Ecto neural progenitor cell (in vitro differentiated cells): ENCODE measurements around the gene ADGRD1.
A peak's percentile ranks its signal among the peaks of the same experiment; 100 is the strongest.

Experiments used
- DNase-seq: peaks from one replicate; pipeline ENCODE4 v3.0.0-alpha.2; 2018; ENCODE audit warnings: low spot score

The ADGRD1 gene

DNA sequence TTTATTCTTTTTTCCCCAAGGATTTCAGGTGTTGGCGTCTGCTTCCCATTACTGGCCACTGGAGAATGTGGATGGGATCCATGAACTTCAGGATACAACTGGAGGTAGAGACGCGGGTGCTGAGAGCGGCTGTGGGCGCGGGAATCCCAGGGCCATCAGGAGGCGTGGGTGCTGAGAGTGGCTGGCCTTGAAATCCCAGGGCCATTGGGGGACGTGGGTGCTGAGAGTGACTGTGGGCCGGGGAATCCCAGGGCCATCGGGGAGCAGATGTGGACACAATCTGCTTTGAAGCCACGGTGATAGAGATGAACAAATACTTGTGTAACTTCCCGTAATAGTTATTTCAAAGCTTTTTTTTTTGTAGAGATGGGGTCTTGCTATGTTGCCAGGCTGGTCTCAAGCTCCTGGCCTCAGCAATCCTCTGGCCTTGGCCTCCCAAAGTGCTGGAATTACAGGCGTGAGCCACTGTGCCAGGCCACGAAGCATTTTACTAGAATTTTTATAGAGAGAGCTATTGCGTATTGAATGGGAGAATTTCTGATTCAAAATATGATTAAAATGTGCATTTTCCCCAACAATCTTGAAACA is 12.8 kb downstream of the ADGRD1 start:
- peak; percentile 32 for DNase-seq

DNA sequence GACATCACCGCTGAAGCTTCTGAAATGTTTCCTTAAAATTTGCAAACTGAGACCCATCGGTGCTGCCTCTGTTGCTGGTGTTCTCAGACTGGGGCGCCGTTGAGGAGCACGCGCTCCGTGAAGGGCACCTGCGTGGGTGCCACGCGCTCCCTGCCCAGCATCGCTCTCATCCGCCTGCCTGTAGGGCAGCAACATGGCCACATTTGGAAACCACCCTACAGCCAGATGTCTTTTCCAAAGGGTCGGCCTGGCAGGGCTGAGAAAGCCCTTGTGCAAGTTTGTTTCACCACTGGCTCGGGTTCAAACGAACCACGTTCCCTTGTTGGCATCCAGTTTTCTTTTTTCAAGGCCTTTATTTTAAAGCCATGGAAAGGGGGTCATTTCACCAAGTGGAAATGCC is 13.9 kb downstream of the ADGRD1 start:
- peak; percentile 44 for DNase-seq

DNA sequence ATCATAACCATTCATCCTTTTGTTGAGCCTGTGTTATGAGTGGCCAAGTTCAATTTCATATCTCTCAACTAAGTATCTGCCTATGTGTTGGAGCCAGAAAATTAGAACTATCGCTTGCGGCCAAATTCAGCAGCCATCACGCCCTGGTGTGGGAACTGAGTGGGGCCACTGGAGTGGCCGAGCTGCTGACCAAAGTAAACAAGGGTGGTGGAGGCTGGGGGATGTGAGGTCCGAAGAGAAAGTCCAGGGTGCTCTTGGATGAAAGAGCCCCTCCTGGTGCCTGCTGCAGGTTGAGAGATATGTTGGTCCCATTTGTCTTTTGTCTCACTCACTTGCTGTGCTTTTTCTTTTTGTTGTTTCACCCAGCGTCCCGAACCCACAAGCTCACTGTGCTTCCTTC is 14.9 kb downstream of the ADGRD1 start:
- DNase-seq, result peak; percentile 33

DNA sequence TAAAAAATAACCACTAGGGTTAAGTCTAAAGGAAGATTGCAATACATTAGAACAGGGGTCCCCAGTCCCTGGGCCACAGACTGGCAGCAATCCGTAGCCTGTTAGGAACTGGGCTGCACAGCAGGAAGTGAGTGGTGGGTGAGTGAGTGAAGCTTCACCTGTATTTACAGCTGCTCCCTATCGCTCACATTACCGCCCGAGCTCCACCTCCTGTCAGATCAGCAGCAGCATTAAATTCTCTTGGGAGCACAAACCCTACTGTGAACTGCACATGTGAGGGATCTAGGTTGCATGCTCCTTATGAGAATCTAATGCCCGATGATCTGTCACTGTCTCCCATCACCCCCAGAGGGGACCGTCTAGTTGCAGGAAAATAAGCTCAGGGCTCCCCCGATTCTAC is 15.5 kb downstream of the ADGRD1 start:
- DNase-seq, result peak; percentile 13

DNA sequence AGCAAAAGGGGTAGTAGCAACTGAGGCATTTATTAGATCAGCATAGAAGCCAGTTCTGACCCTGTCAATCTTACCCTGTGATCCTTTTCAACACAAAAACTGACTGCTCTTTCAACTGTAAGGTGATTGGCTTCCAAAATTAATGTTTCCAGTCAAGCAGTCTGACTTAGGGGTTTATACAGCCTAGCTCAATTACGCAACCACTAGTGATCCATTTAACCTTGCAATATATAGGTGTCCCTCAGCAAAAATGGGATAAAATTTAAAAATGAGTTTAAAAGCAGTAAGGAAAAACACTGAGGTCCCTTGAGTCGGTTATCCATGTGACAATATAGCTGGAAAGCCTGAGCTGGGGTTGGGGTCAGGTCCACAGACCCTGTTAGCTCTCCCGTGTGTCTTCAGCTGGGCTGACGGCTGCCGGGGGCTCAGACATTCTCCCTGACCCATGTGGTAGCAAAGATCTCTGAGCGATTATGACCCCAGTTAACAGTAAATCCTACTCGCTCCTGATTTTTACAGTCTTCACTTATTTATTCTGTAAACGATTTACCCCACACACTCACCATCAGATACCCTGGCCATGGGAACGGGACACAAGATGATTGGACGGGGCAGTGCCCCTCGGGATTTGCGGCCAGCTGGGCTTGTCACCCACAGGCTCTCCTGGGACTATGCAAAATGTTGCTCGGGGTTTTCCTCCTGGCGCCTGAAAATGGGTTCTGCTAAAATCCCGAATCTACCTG is 16.6 kb downstream of the ADGRD1 start:
- DNase-seq, result no peak

DNA sequence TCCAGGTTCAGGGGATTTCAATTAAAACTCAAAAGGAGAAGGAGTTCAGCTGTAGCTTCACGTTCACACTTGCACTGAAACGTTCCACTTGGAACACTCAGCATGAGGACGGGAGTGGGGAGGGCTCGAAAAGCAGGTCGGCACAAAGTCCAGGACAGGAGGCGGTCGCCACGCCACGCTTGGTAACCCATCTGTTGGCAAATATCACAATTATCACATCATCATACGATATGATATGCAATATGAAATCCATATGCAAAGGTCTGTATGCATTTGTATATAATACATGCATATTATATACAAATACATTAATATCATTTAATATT is 17.2 kb downstream of the ADGRD1 start:
- DNase-seq, result no peak

DNA sequence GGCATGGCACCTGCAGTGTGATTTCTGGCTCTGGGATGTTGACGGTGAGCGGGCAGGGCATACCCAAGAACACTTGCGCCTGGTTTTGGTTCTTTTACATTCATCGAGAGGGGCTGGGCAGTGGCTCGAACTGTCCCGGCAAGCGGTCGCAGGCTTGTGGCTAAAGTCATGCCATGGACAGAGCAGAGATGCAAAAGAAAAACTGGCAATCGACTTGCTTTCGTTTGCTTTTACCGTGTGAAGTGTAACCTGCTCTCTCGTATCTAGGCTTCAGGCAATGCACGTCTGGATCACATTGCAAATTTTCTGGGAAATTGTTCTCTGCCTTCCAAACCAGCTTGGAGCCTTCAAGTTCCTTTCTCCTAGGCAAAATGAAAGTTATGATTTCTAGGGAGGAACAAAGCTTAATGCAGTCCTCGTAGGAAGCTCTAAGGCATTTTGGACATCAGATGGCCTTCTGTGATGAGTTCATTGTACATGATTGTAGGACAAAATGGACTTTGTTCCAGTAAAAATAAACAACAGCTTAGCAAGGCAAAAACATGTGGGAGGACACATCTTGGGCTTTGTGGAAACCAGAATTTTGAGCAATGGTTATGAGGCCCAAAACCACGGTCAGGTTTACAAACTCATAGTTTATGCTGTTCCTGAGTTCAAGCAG is 18.3 kb downstream of the ADGRD1 start:
- DNase-seq, result no peak

DNA sequence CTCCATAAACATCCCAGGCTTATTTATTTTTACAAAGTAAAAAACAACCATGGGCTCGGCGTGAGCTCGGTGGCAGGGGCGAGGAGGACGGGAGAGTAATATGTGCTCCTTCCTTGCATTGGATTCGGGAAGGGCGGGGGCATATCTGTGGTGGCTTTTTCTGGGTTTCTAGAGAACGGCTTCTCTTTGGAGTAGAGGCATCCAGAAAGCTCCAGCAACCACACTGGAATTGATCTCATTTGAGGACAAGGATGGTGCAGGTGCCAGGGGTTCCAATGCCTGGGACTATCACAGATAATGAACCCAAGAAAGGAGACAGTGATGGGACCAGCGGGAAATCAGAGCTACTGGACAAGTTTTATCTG is 18.9 kb downstream of the ADGRD1 start:
- DNase-seq, result no peak

DNA sequence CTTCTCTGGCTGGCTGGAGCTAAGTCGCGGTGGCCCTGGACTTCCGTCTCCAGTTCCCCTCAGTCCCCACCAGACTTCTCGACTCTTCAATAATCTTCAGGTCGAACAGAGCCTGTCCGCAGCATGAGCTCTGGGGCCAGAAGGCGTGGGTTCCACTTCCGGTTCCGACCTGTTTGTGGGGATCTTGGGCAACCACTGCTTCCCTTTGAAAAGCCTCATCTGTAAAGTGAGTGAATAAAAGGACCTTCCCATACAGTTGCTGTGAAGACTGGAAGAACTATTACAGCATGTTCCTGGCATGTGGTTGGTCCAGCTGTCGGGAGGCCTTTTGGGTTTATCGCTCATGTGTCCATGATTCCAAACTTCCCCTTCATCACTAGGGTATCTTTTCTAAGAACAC is 19.4 kb downstream of the ADGRD1 start:
- no peak for DNase-seq

DNA sequence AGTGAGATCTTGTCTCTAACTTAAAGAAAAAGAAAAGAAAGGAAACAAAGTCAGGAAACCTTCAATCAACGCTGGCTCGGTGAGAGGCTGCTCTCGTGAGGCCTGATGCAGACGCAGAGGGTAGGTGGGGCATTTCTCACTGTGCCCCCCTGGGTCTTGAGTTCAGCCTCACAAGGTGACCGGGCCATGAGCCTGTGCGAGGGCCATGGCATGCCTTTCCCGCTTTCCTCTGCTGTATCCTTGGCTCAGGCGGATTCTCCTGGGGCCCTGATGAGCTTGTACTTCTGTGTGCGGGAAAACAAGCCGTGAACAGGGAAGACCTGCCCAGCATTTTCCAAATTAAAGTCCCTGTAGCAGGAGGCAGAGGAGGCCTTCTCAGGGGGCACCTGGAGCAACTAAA is 20.2 kb downstream of the ADGRD1 start:
- DNase-seq, result no peak

DNA sequence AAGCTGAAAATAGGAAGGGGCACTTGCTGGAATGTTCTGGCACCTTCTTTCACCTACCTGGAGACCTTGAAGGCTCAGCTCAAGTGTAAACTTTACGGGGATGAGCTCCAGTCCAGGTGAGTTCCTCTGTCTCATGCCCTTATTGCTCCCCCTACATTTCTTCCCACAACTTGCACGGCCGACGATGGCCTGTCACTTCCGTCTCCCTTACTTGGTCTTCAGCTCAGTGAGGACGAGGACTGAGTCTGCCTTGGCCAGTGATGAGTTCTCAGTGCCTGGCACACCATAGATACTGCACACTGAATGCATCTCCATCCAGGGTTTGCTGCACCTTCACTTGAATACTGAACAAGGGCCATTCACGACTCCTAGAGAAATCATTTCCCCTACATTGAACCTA is 21.4 kb downstream of the ADGRD1 start:
- DNase-seq, result no peak

DNA sequence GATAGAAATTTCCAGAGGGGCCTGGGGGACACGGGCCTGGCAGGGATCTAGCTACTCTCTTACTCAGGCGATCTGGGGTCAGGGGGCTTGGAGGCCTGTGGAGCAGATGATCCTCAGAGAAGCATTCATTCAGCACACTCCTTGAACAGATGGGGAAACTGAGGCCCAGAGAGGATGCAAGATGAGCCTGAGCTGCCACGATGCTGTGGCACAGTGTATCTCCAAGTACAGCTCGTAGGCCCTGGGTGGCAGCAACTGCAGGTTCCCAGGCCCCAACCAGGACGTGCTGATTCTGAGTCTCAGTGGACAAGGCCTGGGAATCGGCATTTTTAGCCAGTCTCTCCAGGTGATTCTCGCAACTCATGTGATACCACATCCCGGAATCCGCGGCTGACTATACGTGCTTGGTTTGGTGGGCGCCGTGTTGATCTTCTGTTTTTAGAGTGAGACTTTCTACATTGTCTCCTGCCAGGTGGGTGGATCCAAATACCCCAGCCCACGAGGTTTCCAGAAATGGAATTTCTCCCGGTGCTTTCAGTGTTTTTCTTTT is 22.5 kb downstream of the ADGRD1 start:
- DNase-seq, result no peak

DNA sequence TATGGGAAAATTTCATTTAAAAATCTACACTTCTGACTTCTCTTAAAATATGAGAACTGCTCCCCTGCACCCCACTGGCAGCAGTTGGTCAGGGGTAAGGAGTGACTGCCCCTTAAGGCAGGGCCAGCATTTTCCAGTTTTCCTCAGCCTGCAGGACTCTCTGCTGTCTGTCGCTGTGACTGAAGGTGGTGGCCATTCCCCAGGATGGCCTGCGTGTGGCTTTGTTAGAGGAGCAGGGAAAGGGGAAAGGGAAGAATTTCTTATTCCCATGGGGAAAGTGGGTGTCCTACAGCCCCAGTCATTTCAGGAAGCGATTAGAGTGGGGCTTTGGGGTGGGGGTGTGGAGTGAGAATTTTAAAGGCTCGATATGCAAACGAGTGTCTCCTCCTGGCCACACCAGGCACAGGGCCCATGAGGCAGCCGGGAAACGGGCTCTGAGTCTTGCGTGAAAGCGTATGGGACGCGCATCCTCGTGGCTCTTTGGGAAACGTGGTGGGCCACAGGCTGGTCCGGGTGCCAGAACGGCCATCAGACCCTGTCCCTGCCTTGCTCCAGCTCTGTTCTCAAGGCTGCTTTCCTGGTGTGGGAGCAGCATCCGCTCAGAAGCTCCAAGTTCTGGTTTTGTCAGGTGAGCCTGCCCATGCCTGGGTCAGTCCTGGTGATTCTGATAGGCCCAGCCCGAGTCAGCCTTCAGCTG is 23.5 kb downstream of the ADGRD1 start:
- no peak for DNase-seq

DNA sequence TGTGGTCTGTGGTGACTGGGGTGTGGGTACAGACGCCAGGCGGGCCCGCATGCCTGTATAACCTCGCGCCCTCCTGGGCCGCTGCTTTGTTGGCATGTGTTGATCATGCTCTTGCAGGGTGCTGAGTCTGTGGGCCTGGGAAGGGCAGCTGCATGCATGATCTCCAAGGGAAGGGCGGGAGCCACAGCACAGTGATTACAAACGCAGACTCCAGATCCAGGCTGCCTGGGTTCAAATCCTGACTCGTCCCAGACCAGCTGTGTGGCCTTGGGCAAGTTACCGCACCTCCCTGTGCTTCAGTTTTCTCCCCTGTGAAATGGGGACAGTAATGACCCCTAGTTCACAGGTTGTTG is 24.0 kb downstream of the ADGRD1 start:
- DNase-seq, result no peak

DNA sequence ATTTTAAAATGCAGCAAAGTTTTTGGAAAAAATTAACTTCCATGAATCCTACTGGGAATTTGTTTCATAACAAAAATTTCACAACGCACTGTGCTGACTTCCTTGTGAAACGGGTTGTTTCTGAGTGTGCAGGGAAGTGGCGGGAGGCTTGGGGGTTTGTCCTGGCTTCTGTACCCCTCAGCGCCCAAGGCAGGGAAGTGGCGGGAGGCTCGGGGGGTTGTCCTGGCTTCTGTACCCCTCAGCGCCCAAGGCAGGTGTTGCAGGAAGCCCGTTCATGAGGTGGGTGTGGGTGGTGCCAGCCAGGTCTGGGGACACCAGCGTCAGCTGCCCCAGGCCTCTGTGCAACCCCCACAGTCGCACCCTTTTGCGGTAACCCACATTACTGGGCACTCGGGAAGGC is 25.1 kb downstream of the ADGRD1 start:
- DNase-seq, result no peak

DNA sequence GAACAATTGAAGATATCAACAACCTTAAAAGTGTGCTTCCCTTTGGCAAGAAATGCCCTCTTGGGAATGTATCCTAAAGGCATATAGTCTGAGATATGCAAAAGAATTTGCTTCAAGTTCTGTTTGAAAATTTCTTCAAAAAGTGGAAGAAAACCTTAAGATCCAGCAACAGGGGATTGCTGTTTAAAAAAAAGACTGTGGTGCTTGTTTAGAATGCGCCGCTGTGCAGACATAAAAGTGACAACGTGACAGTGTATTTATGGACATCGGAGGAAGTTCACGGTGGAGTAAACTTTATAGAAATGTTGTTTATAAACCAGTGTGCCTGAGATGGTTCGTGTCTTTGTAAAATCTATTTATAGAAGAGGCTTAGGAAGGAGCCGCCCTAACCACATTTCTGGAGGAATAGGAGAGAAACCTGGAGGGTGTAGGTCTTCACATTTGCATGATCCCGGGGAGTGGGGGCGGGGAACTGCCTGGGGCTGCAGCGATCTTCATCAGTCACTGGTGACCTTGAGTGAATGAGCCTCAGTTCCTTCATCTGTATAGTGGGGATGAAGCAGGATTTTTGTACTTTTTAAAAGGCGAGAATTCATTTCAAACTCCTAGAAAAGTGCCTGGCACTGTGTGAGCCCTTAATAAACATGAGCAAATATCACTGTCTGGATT is 27.5 kb downstream of the ADGRD1 start:
- DNase-seq, result no peak

DNA sequence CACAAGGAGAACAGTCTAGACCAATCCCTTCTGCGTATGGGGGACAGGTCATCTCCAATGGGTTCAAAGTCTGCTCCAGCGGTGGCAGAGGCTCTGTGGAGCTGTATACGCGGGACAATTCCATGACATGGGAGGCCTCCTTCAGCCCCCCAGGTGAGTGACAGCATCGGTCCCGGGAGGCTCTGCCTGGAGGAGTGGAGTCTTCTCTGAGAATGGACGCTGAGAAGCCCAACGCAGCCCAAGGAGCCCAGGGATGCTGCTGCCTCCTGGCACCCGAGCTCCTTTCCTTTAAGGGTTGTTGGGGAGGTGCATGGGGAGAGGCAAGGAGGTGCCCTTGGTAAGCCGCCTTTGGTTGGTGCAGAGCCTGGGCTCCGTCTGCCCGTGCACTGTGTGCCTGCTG is 28.2 kb downstream of the ADGRD1 start:
- DNase-seq, result no peak

DNA sequence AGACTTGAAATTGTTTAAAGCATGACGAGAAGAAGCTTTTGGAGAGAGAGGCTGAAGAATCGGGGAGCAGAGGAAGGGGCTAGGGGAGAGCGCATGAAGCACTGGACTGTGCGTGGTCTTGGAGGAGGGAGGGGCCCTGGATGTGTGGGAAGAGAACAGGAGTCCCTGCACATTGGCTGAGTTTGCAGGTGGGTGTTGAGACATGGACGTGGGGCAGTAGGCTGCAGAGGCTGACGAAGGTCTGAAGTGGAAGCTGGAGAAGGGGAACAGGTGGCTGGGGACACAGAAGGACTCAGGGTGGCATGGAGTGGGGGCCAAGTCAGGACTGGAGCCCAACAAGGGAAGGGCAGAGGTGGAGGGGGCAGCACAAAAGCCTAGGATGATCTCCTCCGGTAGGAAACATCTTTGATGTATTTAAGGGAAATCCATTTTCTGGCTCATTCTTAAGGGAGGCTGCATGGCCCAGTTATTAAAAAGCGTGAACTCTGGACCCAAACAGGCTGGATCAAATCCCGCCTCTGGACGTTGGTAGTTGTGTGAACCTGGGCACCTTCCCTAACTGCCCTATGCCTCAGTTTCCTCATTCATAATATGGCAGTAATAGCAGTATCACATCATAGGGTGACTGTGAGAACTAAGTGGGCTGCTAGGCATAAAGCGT is 29.0 kb downstream of the ADGRD1 start:
- DNase-seq, result no peak

DNA sequence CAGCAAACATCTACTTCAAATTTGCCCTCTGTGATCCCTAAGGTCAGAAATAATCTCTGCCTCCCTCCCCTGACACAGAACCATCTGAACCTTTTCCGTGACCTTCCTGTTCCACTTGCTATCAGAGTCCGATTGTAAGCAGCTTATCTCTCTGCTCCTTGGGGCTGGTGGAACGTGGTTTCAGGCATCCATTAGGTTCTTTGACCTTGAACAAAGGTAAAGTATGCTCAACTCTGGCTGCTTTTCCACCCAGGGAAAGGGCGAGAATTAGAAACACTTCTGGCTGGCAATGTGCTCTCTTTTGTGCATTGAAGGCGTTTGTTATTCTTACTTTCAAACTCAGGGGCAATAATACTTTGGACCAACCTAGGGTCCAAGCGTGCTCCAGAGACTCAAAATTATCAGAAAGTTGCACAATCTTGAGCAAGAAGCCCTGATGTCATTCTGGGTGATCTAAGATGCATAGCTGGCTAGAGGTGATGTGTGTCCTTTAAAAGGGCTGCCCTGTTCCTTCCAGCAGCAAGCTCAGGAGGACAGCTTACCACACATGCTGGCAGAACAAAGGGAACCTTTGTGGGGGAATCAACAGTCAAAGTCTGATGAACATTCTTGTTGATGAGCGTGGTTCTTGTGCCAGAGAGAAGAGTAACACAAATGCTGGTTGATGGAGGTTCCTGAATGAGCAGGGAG is 29.8 kb downstream of the ADGRD1 start:
- DNase-seq, result no peak

DNA sequence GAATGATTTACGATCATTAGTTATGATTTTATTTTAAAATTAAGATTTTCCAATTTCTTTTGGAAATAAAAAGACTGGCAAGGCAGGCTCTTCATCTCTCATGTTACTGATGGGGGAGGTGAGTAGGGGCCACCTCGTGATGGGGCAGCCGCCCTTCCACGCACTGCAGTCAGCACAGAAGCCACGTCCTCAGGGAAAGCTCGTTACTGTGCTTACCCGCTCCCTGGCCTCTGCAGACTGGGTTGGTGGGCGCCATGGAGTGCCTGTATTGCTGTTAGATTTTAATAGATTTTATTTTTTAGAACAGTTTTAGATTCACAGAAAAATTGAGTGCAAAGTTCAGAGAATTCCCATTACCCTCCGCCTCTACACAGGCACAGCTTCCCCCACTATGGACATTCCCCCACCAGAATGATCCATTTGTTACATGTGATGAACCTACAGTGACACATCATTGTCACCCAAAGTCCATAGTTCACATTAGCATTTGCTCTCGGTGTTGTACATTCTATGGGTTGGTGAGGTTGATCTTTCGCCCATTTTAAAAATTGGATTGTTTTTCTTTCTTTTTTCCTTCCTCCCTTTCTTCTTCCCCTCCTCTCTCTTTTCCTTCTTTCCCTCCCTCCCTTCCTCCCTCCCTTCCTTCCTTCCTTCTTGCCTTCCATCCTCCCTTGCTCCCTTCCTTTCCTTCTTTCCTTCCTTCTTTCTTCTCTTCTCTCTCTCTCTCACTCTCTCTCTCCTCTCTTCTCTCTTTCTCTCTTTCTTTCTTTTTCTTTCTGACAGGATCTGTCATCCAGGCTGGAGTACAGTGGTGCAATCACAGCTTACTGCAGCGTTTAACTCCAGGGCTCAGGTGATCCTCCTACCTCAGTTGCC is 30.7 kb downstream of the ADGRD1 start:
- DNase-seq, result no peak
